A673 (cell line): ENCODE data around the gene SDK1.

ENCODE experiments used
- EZH2 ChIP-seq: fragments of 200-600 bp; sonication (generic); IDR thresholded peaks from 2 replicates; pipeline ENCODE4 v1.6.1; 2017; ENCODE audit warnings: borderline replicate concordance, low read depth, mild to moderate bottlenecking, mixed read lengths, antibody characterized with exemption, low read length; ENCODE audit not compliant: poor library complexity, severe bottlenecking
- TF ChIP-seq, protein P1 (sequence below): fragments of 300-800, 200-600 bp; sonication (generic); conservative IDR thresholded peaks from 2 replicates; pipeline ENCODE4 v1.5.1; 2017; ENCODE audit warnings: low read depth, mild to moderate bottlenecking, antibody characterized with exemption, low read length, moderate library complexity, mixed read lengths

DNA sequence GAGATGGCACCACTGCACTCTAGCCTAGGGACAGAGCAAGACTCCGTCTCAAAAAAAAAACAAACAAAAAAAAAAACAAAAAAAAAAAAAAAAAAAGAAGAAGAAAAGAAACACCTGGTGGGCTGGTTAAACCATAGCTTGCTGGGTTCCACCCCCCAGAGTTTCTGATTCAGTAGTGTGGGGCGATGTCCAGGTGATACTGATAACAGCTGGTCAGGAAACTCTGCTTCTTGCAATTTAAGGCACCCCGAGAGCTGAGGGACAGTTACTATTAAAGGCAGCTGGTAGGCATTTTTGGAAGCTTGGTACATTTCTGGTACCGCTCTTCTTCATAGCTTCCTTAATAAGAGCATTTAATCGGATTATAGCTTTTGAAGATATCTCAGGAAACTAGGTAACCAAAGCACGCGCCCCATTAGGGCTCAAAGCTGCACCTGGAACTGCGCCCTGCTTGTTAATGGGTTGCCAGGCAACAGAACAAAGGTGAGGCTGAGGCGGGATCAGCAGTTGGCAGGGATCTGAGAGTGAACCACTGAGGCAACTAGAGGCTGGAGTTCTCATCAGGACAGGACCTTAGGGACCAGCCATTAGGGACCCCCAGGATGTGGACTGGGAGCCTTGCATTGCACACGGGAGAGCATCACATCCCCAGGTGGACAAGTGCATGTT, 6.5 kb upstream of the SDK1 start:
- TF ChIP-seq, protein P1, sequence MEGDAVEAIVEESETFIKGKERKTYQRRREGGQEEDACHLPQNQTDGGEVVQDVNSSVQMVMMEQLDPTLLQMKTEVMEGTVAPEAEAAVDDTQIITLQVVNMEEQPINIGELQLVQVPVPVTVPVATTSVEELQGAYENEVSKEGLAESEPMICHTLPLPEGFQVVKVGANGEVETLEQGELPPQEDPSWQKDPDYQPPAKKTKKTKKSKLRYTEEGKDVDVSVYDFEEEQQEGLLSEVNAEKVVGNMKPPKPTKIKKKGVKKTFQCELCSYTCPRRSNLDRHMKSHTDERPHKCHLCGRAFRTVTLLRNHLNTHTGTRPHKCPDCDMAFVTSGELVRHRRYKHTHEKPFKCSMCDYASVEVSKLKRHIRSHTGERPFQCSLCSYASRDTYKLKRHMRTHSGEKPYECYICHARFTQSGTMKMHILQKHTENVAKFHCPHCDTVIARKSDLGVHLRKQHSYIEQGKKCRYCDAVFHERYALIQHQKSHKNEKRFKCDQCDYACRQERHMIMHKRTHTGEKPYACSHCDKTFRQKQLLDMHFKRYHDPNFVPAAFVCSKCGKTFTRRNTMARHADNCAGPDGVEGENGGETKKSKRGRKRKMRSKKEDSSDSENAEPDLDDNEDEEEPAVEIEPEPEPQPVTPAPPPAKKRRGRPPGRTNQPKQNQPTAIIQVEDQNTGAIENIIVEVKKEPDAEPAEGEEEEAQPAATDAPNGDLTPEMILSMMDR, result no peak
- TF ChIP-seq EZH2, result no peak
